PC-9 (cell line): ENCODE data around the gene CNN2. TPM values are rescaled to one million over a fixed set of nuclear protein-coding genes. Genes with fewer than 3 reads are reported as not detected.
A peak's percentile ranks its signal among the peaks of the same experiment; 100 is the strongest.

Experiments
- BruUV-seq: library from RNA; stranded (reverse); fragments of 400-500 nt; replicated peaks from 2 replicates; lab custom pipeline; 2021; lab: Mats Ljungman, UMichigan
- CTCF ChIA-PET: fragments of 300-600 bp; sonication (Branson Sonifier 250); formaldehyde crosslinking; loops from one replicate; lab custom pipeline; 2022; ENCODE audit warnings: antibody characterized with exemption; lab: Charles Lee
- POLR2A ChIA-PET: fragments of 300-600 bp; sonication (Branson Sonifier 250); formaldehyde crosslinking; loops from one replicate; lab custom pipeline; 2022; ENCODE audit warnings: antibody characterized with exemption; ENCODE audit not compliant: unreplicated experiment; lab: Charles Lee
- DNase-seq, 2 experiments: peaks; one replicate each; pipeline versions ENCODE4 v3.0.0 to v3.0.0-alpha.2; 2015 to 2022; ENCODE audit warnings: mixed read lengths in 1 of 2
- H2AFZ ChIP-seq: fragments of 200-600 bp; sonication (generic); 2 replicates; pipeline ENCODE4 v1.8.1; 2017; ENCODE audit warnings: antibody characterized with exemption
- H3F3A ChIP-seq: fragments of 200-600 bp; sonication (generic); 2 replicates; pipeline ENCODE4 v1.8.1; 2017; ENCODE audit warnings: antibody characterized with exemption, mild to moderate bottlenecking, low read depth; ENCODE audit not compliant: insufficient read depth
- H3K27ac ChIP-seq: fragments of 200-600 bp; sonication (generic); 2 replicates; pipeline ENCODE4 v1.6.1; 2016; ENCODE audit warnings: mixed run types
- H3K27me3 ChIP-seq: fragments of 200-600 bp; sonication (generic); 2 replicates; pipeline ENCODE4 v1.6.1; 2016; ENCODE audit warnings: low read depth, mixed run types; ENCODE audit not compliant: insufficient read depth
- H3K36me3 ChIP-seq: fragments of 200-600 bp; sonication (generic); 2 replicates; pipeline ENCODE4 v1.6.1; 2016; ENCODE audit warnings: low read depth, mixed run types
- H3K4me1 ChIP-seq: fragments of 200-600 bp; sonication (generic); replicated peaks from 2 replicates; pipeline ENCODE4 v1.6.1; 2016; ENCODE audit warnings: mixed run types; ENCODE audit not compliant: insufficient read depth
- H3K4me2 ChIP-seq: fragments of 200-600 bp; sonication (generic); 2 replicates; pipeline ENCODE4 v1.6.1; 2017; ENCODE audit warnings: mixed run types
- H3K4me3 ChIP-seq: fragments of 200-600 bp; sonication (generic); 2 replicates; pipeline ENCODE4 v1.6.1; 2016; ENCODE audit warnings: mixed run types
- H3K79me2 ChIP-seq: fragments of 200-600 bp; sonication (generic); 2 replicates; pipeline ENCODE4 v1.6.1; 2017; ENCODE audit warnings: low read depth, mixed run types
- H3K9me2 ChIP-seq: fragments of 200-600 bp; sonication (generic); 2 replicates; pipeline ENCODE4 v1.8.1; 2017; ENCODE audit warnings: mild to moderate bottlenecking; ENCODE audit not compliant: insufficient read depth
- H3K9me3 ChIP-seq: fragments of 200-600 bp; sonication (generic); 2 replicates; pipeline ENCODE4 v1.8.1; 2016; ENCODE audit warnings: low read depth; ENCODE audit not compliant: insufficient read depth
- H4K20me1 ChIP-seq: fragments of 200-600 bp; sonication (generic); 2 replicates; pipeline ENCODE4 v1.8.1; 2017; ENCODE audit not compliant: insufficient read depth
- EZH2 ChIP-seq: fragments of 200-600 bp; sonication (generic); IDR thresholded peaks from 2 replicates; pipeline ENCODE4 v1.8.0; 2017; ENCODE audit warnings: antibody characterized with exemption, low read depth
- intact Hi-C: fragments of 100-400 bp; cut with micrococcal nuclease; formaldehyde crosslinking; loops from one replicate; pipeline ENCODE4 v1.10.0; 2022; ENCODE audit not compliant: unreplicated experiment
- total RNA-seq: library from RNA; stranded (reverse); gene quantifications from 2 replicates; pipeline ENCODE4 v1.2.3, GENCODE V29; 2021
- TF ChIP-seq, protein P1 (sequence below): fragments of 200-600 bp; sonication (generic); conservative IDR thresholded peaks from 2 replicates; pipeline ENCODE4 v1.6.1; 2017; ENCODE audit warnings: mixed run types, antibody characterized with exemption, mild to moderate bottlenecking, moderate library complexity

CNN2 gene
- total RNA-seq, 1 experiment from 2014 or later, result 206 TPM

DNA sequence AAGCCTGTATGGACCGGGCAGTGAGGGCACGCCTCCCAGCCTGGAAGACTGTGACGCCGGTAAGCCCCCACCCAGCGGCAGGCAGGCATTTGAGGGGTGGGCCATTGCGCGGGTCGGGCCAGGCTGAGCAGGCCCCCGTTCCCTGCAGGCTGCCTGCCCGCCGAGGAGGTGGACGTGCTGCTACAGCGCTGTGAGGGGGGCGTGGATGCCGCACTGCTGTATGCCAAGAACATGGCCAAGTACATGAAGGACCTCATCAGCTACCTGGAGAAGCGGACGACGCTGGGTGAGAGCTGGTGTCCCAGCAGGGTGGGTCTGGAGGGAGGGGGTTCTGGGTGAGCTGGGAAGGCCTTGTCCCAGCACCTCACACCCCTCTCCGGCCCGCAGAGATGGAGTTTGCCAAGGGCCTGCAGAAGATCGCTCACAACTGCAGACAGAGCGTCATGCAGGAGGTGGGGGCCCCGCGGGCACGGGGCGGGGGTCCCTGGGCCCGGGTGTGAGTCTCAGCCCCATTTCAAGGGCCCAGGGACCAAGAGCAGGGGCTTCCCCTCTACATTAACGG lies 47.6 kb downstream of the CNN2 start:
- H2AFZ ChIP-seq, result no peak overlapping the region
- H3K27ac ChIP-seq, result no peak overlapping the region
- no peaks in the 10 kb centered on the region for H3K79me2 ChIP-seq
- no TSS peak for BruUV-seq
- 0 out of 2 replicates have a peak overlapping the region, but pooled peaks have one; percentile 34 for H3K4me2 ChIP-seq
- H3K4me1 ChIP-seq, result 0 out of 2 replicates have a peak, but pooled peaks cover 9% of the 10 kb centered on the region
- H3K36me3 ChIP-seq, result no peaks in the 10 kb centered on the region
- intact Hi-C loops, result no loop called here
- ChIA-PET CTCF (no interaction called here), POLR2A (no interaction called here)
- no peak overlapping the region for H3K4me3 ChIP-seq
- H3K9me2 ChIP-seq, result no peaks in the 10 kb centered on the region
- no peak for TF ChIP-seq EZH2
- TF ChIP-seq, protein P1, sequence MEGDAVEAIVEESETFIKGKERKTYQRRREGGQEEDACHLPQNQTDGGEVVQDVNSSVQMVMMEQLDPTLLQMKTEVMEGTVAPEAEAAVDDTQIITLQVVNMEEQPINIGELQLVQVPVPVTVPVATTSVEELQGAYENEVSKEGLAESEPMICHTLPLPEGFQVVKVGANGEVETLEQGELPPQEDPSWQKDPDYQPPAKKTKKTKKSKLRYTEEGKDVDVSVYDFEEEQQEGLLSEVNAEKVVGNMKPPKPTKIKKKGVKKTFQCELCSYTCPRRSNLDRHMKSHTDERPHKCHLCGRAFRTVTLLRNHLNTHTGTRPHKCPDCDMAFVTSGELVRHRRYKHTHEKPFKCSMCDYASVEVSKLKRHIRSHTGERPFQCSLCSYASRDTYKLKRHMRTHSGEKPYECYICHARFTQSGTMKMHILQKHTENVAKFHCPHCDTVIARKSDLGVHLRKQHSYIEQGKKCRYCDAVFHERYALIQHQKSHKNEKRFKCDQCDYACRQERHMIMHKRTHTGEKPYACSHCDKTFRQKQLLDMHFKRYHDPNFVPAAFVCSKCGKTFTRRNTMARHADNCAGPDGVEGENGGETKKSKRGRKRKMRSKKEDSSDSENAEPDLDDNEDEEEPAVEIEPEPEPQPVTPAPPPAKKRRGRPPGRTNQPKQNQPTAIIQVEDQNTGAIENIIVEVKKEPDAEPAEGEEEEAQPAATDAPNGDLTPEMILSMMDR, result no peak
- no peak for DNase-seq
- H3F3A ChIP-seq, result peaks cover 17% of the 10 kb centered on the region; the same call in 1 of the 2 replicates
- H4K20me1 ChIP-seq, result no peaks in the 10 kb centered on the region
- no peaks in the 10 kb centered on the region for H3K27me3 ChIP-seq
- no peaks in the 10 kb centered on the region for H3K9me3 ChIP-seq

- peak in 1 of 2 experiments; percentile 76 for DNase-seq
- no peaks in the 10 kb centered on the region for H3K27me3 ChIP-seq
- peak overlapping the region; percentile 87 for H3K4me2 ChIP-seq
- H3F3A ChIP-seq, result peaks cover 17% of the 10 kb centered on the region; the same call in 1 of the 2 replicates
- TF ChIP-seq, protein P1, result no peak
- TF ChIP-seq EZH2, result no peak
- CTCF ChIA-PET, result no interaction called here
- H3K36me3 ChIP-seq, result no peaks in the 10 kb centered on the region
- intact Hi-C loops, result no loop called here
- peak overlapping the region; percentile 62 for H3K4me3 ChIP-seq
- BruUV-seq, result no TSS peak
- H3K79me2 ChIP-seq, result no peaks in the 10 kb centered on the region
- no peaks in the 10 kb centered on the region for H3K9me3 ChIP-seq
- no peak overlapping the region for H3K27ac ChIP-seq
- 0 out of 2 replicates have a peak, but pooled peaks cover 9% of the 10 kb centered on the region for H3K4me1 ChIP-seq
- POLR2A ChIA-PET, result no interaction called here
- no peaks in the 10 kb centered on the region for H3K9me2 ChIP-seq
- H4K20me1 ChIP-seq, result no peaks in the 10 kb centered on the region
- H2AFZ ChIP-seq, result no peak overlapping the region
These were observed 48.3 kb downstream of the CNN2 start for GRCh38 chr19:1074544-1075283.

- Histone ChIP-seq H3K9me2 (no peaks in the 10 kb centered on the region), H3F3A (peaks cover 17% of the 10 kb centered on the region; the same call in 1 of the 2 replicates), H2AFZ (no peak overlapping the region), H3K27ac (no peak overlapping the region), H3K36me3 (no peaks in the 10 kb centered on the region), H4K20me1 (no peaks in the 10 kb centered on the region), H3K27me3 (no peaks in the 10 kb centered on the region), H3K9me3 (no peaks in the 10 kb centered on the region), H3K79me2 (no peaks in the 10 kb centered on the region), H3K4me1 (0 out of 2 replicates have a peak, but pooled peaks cover 9% of the 10 kb centered on the region), H3K4me3 (no peak overlapping the region), H3K4me2 (no peak overlapping the region; the same call in 1 of the 2 replicates)
- ChIA-PET CTCF (interaction anchor here (1.1 kb wide), 1 partner anchor 144 kb away, joined by 3 read pairs; no protein-coding TSS in a partner anchor), POLR2A (no interaction called here)
- no TSS peak for BruUV-seq
- no peak for DNase-seq
- TF ChIP-seq, protein P1, result no peak
- TF ChIP-seq EZH2, result no peak
- intact Hi-C loops, result no loop called here
These were observed 49.6 kb downstream of the CNN2 start for GRCh38 chr19:1076046-1076386.
